ENCODE measurements around the gene PIP5K1C.
"Not testable (repeated sequence)": the region's sequence is repeated elsewhere in the genome, so short reads cannot be mapped to it uniquely, and the experiment has no call there.

PIP5K1C gene

GRCh38 chr19:3660493-3661219 is 39.6 kb downstream of the PIP5K1C start:
- no peak for DNase-seq (ENCODE audit: low read depth)

GRCh38 chr19:3659746-3660112 is 40.5 kb downstream of the PIP5K1C start:
- no peak for DNase-seq (ENCODE audit: low read depth)

- DNase-seq (ENCODE audit: low read depth) = no peak
Observed at GRCh38 chr19:3658870-3659745, 41.2 kb downstream of the PIP5K1C start.

GRCh38 chr19:3658004-3658869 is 42.0 kb downstream of the PIP5K1C start:
- DNase-seq (ENCODE audit: low read depth) = no peak

GRCh38 chr19:3657395-3657769 is 42.9 kb downstream of the PIP5K1C start:
- DNase-seq (ENCODE audit: low read depth) = no peak

- DNase-seq (ENCODE audit: low read depth) = no peak
Observed at GRCh38 chr19:3656747-3657394, 43.4 kb downstream of the PIP5K1C start.

- no peak for DNase-seq (ENCODE audit: low read depth)
Observed at GRCh38 chr19:3656073-3656746, 44.1 kb downstream of the PIP5K1C start.

- DNase-seq (ENCODE audit: low read depth) = no peak
Observed at GRCh38 chr19:3655402-3656072, 44.7 kb downstream of the PIP5K1C start.

GRCh38 chr19:3653865-3654513 is 46.3 kb downstream of the PIP5K1C start:
- DNase-seq (ENCODE audit: low read depth) = no peak

- DNase-seq (ENCODE audit: low read depth) = no peak
Observed at GRCh38 chr19:3653081-3653795, 47.0 kb downstream of the PIP5K1C start.

- no peak for DNase-seq (ENCODE audit: low read depth)
Observed at GRCh38 chr19:3652422-3652821, 47.8 kb downstream of the PIP5K1C start.

GRCh38 chr19:3651684-3652083 is 48.6 kb downstream of the PIP5K1C start:
- DNase-seq (ENCODE audit: low read depth) = no peak

GRCh38 chr19:3649888-3650287 is 50.4 kb downstream of the PIP5K1C start:
- no peak for DNase-seq (ENCODE audit: low read depth)

GRCh38 chr19:3648037-3648905 is 52.0 kb downstream of the PIP5K1C start:
- DNase-seq (ENCODE audit: low read depth) = no peak

GRCh38 chr19:3647102-3647501 is 53.2 kb downstream of the PIP5K1C start:
- not testable (repeated sequence) for DNase-seq (ENCODE audit: low read depth)

- DNase-seq (ENCODE audit: low read depth) = no peak
Observed at GRCh38 chr19:3646336-3647092, 53.8 kb downstream of the PIP5K1C start.

- no peak for DNase-seq (ENCODE audit: low read depth)
Observed at GRCh38 chr19:3645726-3646125, 54.5 kb downstream of the PIP5K1C start.

- no peak for DNase-seq (ENCODE audit: low read depth)
Observed at GRCh38 chr19:3645067-3645396, 55.2 kb downstream of the PIP5K1C start.

Data from stimulated activated CD8-positive, alpha-beta memory T cell treated with anti-CD3 and anti-CD28 coated beads, Interleukin-4, amount 100 ng/mL, for 24 hours (primary cell).